Keratinocyte (primary cell): ENCODE measurements around the gene PHAF1. TPM values are rescaled to one million over a fixed set of nuclear protein-coding genes. Genes with fewer than 3 reads are reported as not detected.

Experiments
- DNase-seq: peaks from one replicate; pipeline ENCODE4 v3.0.0-alpha.2; 2011; ENCODE audit warnings: low read depth, missing footprints, low spot score
- FAIRE-seq: peaks from 2 replicates; lab custom pipeline; 2011; peaks lifted over from hg19 to GRCh38; lab: Jason Lieb, UNC
- H2AFZ ChIP-seq: 2 replicates; pipeline ENCODE4 v1.6.0; 2012; ENCODE audit warnings: low read length, control low read depth, inconsistent platforms; ENCODE audit not compliant: control insufficient read depth
- H3K27ac ChIP-seq: 2 replicates; pipeline ENCODE4 v1.5.1; 2011; ENCODE audit warnings: low read length; ENCODE audit not compliant: control insufficient read depth, insufficient read depth
- H3K27me3 ChIP-seq: 3 replicates; pipeline ENCODE4 v1.6.0; 2011; ENCODE audit warnings: low read length; ENCODE audit not compliant: control insufficient read depth, insufficient read depth; ENCODE audit errors: extremely low read depth
- H3K36me3 ChIP-seq, 2 experiments: 2 replicates in 1 of 2; 3 replicates in 1 of 2; pipeline ENCODE4 v1.5.1; 2011; ENCODE audit warnings: low read length in 2 of 2, mild to moderate bottlenecking in 1 of 2; ENCODE audit not compliant: control insufficient read depth in 2 of 2, insufficient read depth in 2 of 2; ENCODE audit errors: extremely low read depth in 1 of 2
- H3K4me1 ChIP-seq: 3 replicates; pipeline ENCODE4 v1.5.1; 2011; ENCODE audit warnings: low read length; ENCODE audit not compliant: control insufficient read depth, insufficient read depth; ENCODE audit errors: extremely low read depth
- H3K4me2 ChIP-seq: 3 replicates; pipeline ENCODE4 v1.6.0; 2011; ENCODE audit warnings: low read depth, low read length; ENCODE audit not compliant: control insufficient read depth, insufficient read depth; ENCODE audit errors: extremely low read depth
- H3K4me3 ChIP-seq, 3 experiments: fragments of 200-600 bp in 1 of 3; sonication (generic) in 1 of 3; 2 replicates in 2 of 3; 3 replicates in 1 of 3; pipeline ENCODE4 v1.5.1; 2011 to 2016; ENCODE audit warnings: low read length in 3 of 3, mild to moderate bottlenecking in 3 of 3, control low read depth in 2 of 3, inconsistent platforms in 1 of 3, low read depth in 1 of 3, mixed read lengths in 1 of 3, mixed run types in 1 of 3, moderate library complexity in 1 of 3; ENCODE audit not compliant: control insufficient read depth in 2 of 3, insufficient read depth in 2 of 3; ENCODE audit errors: extremely low read depth in 1 of 3
- H3K79me2 ChIP-seq: 2 replicates; pipeline ENCODE4 v1.6.0; 2012; ENCODE audit warnings: low read length; ENCODE audit not compliant: control insufficient read depth, insufficient read depth
- H3K9ac ChIP-seq: 3 replicates; pipeline ENCODE4 v1.6.0; 2011; ENCODE audit warnings: low read length; ENCODE audit not compliant: control insufficient read depth, insufficient read depth; ENCODE audit errors: extremely low read depth
- H3K9me1 ChIP-seq: 3 replicates; pipeline ENCODE4 v1.6.0; 2011; ENCODE audit warnings: low read length; ENCODE audit not compliant: control insufficient read depth, insufficient read depth; ENCODE audit errors: extremely low read depth
- H3K9me3 ChIP-seq: 2 replicates; pipeline ENCODE4 v1.5.1; 2012; ENCODE audit warnings: low read depth, low read length; ENCODE audit not compliant: control insufficient read depth
- H4K20me1 ChIP-seq: 3 replicates; pipeline ENCODE4 v1.6.0; 2011; ENCODE audit warnings: low read length; ENCODE audit not compliant: control insufficient read depth, insufficient read depth; ENCODE audit errors: extremely low read depth
- CTCF ChIP-seq, 3 experiments: IDR thresholded peaks in 1 of 3; conservative IDR thresholded peaks in 1 of 3; optimal IDR thresholded peaks in 1 of 3; 2 replicates in 2 of 3; 3 replicates in 1 of 3; pipeline versions ENCODE3 to v1.5.1; 2011; ENCODE audit warnings: low read length in 3 of 3, mild to moderate bottlenecking in 3 of 3, moderate library complexity in 2 of 3, control low read depth in 1 of 3, inconsistent platforms in 1 of 3; ENCODE audit not compliant: insufficient read depth in 2 of 3; ENCODE audit errors: extremely low read depth in 1 of 3
- EZH2 ChIP-seq: IDR thresholded peaks from one replicate; pipeline ENCODE4 v1.6.1; 2012; ENCODE audit warnings: inconsistent platforms, mild to moderate bottlenecking, low read length, moderate library complexity
- dilution Hi-C: fragments of 300-500 bp; cut with MboI; formaldehyde crosslinking; loops from one replicate; pipeline ENCODE4 v1.7.0; 2020; ENCODE audit warnings: low sequenced_read_pairs; ENCODE audit not compliant: extremely low pct_ligation_motif_present
- polyA plus RNA-seq, 5 experiments: library from polyadenylated mRNA; depleted of rRNA in 3 of 5; stranded (reverse) in 3 of 5; stranded (forward) in 1 of 5; unstranded in 1 of 5; fragments of >200 nt; gene quantifications; 1 replicate in 1 of 5; 2 replicates in 3 of 5; 3 replicates in 1 of 5; pipeline versions ENCODE4 v1.2.1 to v1.2.3, GENCODE V29; 2011 to 2012; ENCODE audit warnings: missing spikeins in 2 of 5, low read depth in 1 of 5, low replicate concordance in 1 of 5

PHAF1 gene
- polyA plus RNA-seq, 1 donor (not counting 4 experiments of a cell fraction or from before 2014, with no cell fraction given), result 26.7 TPM

GRCh38 chr16:67183627-67184452, 74.1 kb downstream of the PHAF1 start, which contains the start of gene MATCAP1:
MATCAP1 (minus strand) TSS chr16:67183963; CDS start chr16:67180610, 3,353 bp downstream.
- H3K9me1 ChIP-seq, result peaks cover 2% of the 10 kb centered on the region
- H3K4me2 ChIP-seq, result peak within 1 kb of the TSS; percentile 73
- peak; percentile 98 for FAIRE-seq
- peaks cover 7% of the 10 kb centered on the region for H3K79me2 ChIP-seq
- no peak for TF ChIP-seq CTCF (optimal IDR thresholded peaks at IDR 0.05 in 1 of 3, IDR thresholded peaks at IDR 0.05 in 1 of 3, conservative IDR thresholded peaks at IDR 0.05 in 1 of 3; ENCODE audit: extremely low read depth in 1 of 3, insufficient read depth in 2 of 3, low read length in 3 of 3)
- TF ChIP-seq EZH2, result no peak
- no peaks in the 10 kb centered on the region for H4K20me1 ChIP-seq
- peak within 1 kb of the TSS; percentile 81 to 86 (median 82) for H3K4me3 ChIP-seq
- H3K27ac ChIP-seq, result peak within 1 kb of the TSS; percentile 91
- H3K9me3 ChIP-seq, result no peaks in the 10 kb centered on the region
- peaks cover 35% of the 10 kb centered on the region for H3K4me1 ChIP-seq
- peak within 1 kb of the TSS; percentile 87 for H2AFZ ChIP-seq
- dilution Hi-C loops, result no loop called here
- DNase-seq, result peak; percentile 75
- H3K36me3 ChIP-seq, result peaks cover 0 to 3% of the 10 kb centered on the region in 2 experiments
- H3K9ac ChIP-seq, result peak within 1 kb of the TSS; percentile 86
- no peaks in the 10 kb centered on the region for H3K27me3 ChIP-seq

- FAIRE-seq (no peak), DNase-seq (no peak)
- no peaks in the 10 kb centered on the region for H3K27me3 ChIP-seq
- H3K9ac ChIP-seq, result peak overlapping the region; percentile 86
- H3K4me1 ChIP-seq, result peaks cover 28% of the 10 kb centered on the region
- H3K27ac ChIP-seq, result no peak overlapping the region
- dilution Hi-C loops, result no loop called here
- no peaks in the 10 kb centered on the region for H3K9me3 ChIP-seq
- peaks cover 7% of the 10 kb centered on the region for H3K79me2 ChIP-seq
- peaks cover 2% of the 10 kb centered on the region for H3K9me1 ChIP-seq
- H3K4me2 ChIP-seq, result peak overlapping the region; percentile 73
- H2AFZ ChIP-seq, result peak overlapping the region; percentile 87
- TF ChIP-seq EZH2 (no peak), CTCF (optimal IDR thresholded peaks at IDR 0.05 in 1 of 3, IDR thresholded peaks at IDR 0.05 in 1 of 3, conservative IDR thresholded peaks at IDR 0.05 in 1 of 3; ENCODE audit: extremely low read depth in 1 of 3, insufficient read depth in 2 of 3, low read length in 3 of 3) (no peak)
- H4K20me1 ChIP-seq, result no peaks in the 10 kb centered on the region
- peaks cover 0 to 3% of the 10 kb centered on the region in 2 experiments for H3K36me3 ChIP-seq
- peak overlapping the region; percentile 81 to 86 (median 82) for H3K4me3 ChIP-seq
Measured at GRCh38 chr16:67184453-67184994, 74.8 kb downstream of the PHAF1 start.
